Measurements from ENCODE around the gene GPX8.

The GPX8 gene, protein sequence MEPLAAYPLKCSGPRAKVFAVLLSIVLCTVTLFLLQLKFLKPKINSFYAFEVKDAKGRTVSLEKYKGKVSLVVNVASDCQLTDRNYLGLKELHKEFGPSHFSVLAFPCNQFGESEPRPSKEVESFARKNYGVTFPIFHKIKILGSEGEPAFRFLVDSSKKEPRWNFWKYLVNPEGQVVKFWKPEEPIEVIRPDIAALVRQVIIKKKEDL

DNA sequence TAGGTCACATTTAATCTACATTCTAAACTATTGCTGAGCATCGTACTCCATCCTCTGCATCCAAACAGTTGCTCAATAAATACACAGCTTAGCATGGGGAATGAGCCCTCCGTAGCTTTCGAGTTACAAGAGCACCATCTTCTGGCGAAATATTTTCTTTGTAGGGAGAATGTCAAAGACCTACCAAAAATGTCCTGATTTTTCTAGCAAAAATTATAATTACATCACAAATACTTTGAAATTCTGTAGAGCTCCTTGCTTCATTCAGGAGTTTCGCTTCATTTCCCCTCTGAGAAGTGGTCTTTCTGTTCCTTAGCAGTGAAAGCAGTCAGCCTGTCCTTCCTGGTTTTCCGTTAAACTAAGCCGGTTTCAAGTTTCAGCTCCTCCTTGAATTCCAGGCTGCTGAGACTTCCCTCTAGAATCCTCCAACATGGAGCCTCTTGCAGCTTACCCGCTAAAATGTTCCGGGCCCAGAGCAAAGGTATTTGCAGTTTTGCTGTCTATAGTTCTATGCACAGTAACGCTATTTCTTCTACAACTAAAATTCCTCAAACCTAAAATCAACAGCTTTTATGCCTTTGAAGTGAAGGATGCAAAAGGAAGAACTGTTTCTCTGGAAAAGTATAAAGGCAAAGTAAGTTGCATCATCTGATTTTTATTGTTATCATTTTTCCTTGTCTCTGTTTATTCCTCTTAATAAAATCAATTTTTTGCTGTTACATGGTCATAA is at the start of gene GPX8:
Gene GPX8 (plus strand): TSS at position 409 of the 730 bp plus-strand sequence. CDS start 22 bp downstream, at position 431.
- no peak for DNase-seq

DNA sequence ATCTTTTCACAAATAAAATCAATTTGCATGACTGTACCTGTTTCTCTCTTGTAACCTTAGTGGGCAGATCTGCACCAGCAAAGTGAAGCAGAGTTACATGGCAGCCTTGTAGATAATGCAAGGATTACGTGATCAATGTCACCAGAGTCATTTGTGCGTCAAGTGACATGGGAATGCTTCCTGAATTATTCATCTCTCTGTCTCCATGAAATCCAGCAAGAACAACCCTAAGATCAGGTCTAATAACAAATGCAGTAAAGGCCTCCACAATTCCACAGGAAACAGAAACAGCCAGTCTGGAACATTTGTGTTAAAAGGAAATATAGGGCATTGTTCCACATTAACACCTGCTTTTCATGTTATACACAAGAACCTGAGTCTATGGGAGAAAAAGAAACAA is 49.8 kb upstream of the GPX8 start:
- no peak for DNase-seq

DNA sequence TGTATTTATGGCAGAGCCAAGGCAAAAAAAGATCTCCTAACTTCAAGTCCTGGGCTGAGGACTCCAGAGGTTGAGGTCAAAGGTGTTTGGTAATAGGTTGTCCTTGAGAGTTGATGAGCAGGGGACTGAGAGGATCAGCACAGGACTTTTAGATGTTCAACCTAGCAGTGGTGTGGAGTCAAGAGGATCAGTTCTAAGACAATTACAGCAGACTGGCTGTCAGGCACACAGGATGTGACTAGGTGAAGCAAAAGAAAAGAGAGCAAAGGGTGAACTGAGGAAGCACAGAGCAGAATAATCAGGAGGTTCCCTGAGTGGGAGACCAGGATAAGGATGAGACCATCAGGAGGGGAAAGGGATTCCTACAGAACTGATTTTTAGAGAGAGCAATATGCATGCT is 46.6 kb upstream of the GPX8 start:
- no peak for DNase-seq

DNA sequence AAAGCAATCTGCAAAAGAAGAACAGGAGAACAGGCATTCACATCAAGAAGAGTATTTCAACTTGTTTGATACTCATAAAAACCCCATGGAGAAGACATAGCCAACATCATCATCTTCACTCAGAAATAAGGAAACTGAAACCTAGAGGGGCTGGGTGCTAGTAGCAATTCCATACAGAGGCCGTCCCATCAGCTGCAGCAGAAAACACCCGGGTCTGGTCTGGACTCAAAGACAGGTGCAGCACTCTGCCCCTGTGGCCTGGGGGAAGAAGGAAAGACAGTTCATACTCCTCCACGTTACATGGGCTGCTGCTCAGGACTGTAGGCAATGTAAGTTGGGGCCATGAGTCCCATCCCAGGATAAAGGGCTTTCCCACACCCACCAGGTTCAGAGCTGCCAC is 45.9 kb upstream of the GPX8 start:
- DNase-seq = no peak

DNA sequence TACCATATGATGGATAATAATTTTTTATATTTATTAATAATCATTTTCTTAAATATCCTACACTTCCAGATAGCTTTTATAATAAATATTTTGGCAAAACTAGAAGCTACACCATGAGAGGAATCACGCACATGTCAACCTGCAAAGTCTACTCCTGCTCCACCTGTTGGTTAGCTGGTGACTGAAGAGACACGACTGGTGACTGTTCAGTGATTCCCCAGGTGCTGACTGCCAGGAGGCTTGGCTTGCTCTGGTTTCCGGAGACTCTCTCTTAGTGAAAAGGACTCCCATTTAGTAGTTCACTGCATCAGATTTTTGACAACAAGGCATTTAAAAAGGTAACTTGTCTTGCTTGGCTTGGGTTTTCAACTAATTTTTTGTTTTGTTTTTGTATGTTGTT is 36.6 kb upstream of the GPX8 start:
- no peak for DNase-seq

DNA sequence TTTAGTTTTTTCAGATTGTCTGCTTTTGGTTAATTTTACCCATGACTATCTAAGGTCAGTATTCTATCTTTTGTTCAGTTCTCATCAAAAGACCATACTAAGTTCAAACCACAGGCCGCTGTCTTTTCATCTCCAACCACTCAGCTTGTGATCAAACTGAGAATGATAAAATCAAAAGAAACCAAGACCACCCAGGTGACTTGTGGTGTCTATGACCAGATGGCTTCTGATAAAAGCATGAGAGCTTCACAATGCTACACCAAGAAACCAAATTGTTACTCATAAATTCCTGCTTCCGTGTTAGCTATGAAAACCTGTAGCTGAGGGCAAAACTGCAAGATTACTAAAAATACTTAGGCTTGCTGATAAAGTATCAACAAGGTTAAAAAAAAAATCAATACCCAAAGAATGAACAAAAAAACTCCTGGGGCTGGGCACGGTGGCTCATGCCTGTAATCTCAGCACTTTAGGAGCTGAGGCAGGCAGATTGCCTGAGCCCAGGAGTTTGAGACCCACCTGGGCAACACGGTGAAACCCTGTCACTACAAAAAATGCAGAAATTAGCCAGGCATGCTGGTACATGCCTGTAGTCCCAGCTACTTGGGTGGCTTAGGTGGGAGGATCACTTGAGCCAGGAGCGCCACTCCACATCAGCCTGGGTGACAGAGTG is 25.8 kb upstream of the GPX8 start:
- no peak for DNase-seq

DNA sequence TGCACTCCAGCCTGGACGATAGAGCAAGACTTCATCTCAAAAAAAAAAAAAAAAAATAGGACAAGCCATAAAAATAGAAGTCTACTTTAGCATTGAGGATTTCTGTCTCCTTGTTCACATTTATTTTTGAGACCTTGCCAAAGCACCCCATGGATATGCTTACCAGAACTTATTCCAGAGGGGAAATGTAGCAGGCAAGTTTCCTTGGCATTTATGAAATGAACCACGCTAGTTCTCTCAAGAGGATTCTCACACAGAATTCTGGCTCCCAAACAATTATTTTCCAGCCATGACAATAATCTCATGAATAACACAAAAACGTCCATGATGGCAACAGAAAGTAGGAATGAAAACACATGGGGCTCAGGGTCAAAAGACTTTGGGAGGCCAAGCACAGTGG is 23.4 kb upstream of the GPX8 start:
- DNase-seq = no peak

DNA sequence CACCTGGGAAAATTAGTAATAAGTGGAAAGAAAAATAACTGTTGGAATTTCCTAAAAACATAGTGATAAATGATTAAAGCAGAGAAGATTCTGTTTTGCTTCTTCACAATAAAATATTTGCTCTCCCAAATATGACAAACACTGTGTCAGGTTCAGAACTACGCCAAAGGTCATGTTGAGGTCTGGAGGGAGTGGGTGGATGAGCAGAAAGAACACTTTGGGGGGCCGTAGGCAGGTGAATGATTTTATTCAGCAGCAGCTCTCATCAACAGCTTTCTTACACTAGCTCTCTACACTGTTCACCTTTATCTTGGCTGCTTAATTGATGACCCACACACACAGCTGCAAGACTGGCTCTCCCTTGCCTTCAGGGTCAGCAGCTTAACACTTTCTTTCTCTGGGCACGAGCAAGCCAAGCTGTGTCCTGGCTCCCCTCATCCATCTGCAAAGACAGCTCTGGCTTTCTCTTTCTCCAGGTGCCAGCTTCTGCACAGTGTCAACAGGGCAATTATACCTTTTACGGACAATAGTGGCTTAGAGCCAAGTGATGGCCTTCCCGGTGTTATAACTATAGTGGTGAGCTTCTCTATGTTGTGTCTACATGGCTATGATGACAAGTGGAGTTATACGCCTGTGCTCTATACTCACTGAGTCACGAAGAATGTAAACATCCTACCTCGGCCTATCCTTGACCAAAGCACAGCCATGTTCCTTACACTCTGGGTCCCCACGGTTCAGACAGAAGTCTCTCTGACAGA is 18.9 kb upstream of the GPX8 start:
- no peak for DNase-seq

DNA sequence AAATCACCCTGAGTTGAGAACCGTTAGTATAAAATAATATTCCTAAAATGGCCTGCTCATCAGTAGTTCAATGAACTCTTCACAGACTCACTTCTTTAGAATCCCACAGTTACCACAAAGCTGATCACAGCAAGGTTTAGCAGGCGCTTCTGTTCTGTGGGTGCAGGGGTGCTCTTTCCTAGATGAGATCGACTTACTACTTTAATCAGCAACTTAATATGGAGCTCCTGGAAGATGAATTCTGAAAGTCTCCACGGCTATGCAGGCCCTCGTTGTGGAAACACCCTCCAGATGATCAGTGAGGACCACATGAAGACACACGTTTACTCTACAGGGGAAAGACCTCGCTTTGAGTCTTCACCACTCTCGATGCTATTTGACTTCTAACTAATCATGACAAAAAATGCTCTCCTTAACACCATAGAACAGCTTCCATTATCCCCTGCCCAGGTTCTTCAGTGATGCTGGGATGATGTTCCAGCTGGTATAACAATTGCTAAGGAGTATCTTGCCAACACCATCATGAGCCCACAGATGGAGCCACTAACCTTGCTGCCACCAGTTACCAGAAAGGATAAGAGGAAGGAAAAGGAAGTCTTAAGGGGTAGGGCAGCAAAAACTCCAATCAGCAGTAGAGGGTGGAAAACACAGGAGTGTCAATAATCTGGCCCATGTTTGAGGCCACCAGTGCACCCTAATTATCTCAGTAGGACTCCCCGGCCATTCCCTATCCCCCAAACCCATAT is 17.9 kb upstream of the GPX8 start:
- DNase-seq = no peak

DNA sequence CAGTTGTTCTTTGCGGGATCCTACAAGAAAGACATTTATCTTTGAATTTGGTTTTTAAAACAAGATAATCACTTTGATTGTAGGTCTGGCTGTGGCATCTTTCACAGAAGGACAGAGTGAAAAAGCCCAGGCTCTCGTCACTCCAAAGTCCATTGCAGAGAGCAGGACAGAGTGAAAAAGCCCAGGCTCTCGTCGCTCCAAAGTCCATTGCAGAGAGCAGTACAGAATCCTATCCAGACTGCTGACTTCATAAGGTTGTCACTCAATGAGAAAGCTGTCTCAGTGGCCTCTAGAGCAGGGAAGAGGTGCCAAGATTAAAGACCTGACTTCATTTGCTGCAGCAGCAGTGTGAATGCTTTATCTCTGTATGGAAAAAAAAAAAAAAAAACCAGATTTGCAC is 16.3 kb upstream of the GPX8 start:
- DNase-seq = no peak

DNA sequence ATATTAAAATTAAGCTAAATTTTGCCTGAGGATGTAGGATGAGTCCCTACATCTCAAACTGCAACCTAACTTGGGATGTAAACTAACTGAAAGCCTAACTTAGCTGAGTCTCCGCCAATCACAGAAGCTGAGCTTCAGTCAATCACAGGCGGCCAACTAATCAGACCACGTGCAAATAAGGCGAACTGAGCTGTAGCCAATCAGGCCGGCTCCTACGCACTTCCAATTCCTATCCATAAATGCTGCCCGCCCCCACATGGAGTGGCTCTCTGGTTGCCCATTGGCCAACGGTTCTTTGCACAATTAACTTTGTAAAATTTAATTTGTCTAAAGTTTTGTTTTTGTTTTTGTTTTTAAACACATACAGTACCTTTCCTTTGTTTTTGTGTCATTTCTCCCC is 13.9 kb upstream of the GPX8 start:
- DNase-seq = no peak

DNA sequence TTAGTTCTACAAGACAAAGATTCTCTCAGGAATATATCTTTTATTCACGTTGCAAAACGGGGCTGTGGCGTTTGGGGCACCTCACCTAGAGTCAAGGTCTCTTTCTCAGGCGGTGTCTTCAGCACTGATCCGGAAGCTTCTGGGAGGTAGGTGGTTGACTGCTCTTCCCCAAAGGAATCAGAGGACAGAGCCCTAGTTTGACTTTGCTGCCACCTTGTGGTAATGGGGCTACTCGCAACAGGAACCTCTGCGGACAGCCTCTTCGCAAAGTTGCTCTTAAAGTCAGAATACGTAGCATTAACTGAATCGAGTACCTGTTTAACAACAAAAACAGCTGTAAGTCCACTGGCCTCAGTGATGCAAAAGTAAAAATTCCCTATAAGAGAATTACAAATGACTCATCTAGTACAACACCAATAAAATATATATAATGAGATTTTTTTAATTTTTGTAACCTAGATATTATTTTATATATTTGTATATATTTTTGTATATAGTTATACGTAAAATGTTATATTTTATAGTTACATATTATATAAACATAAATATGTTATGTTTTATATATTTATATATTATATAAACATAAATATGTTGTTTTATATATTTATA is 13.3 kb upstream of the GPX8 start:
- peak; percentile 11 for DNase-seq

DNA sequence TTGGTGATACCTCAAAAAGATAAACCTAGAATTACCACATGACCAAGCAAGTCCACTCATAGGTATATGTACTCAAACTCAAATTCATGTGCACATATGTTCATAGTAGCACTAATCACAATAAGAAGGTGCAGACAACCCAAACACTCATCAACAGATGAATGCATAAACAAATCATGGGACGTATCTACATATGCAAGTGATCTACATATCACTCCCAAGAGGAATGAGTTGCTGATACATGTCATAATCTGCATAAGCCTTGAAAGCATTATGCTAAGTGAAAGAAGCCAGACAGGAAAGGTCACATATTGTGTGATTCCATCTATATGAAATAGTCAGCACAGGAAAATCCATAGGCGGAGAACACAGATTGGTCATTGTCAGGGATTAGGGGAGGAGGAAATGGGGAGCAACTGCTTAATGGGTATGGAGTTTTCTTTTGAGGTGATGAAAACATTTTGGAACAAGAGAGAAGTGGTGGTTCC is 10.6 kb upstream of the GPX8 start:
- DNase-seq = no peak

DNA sequence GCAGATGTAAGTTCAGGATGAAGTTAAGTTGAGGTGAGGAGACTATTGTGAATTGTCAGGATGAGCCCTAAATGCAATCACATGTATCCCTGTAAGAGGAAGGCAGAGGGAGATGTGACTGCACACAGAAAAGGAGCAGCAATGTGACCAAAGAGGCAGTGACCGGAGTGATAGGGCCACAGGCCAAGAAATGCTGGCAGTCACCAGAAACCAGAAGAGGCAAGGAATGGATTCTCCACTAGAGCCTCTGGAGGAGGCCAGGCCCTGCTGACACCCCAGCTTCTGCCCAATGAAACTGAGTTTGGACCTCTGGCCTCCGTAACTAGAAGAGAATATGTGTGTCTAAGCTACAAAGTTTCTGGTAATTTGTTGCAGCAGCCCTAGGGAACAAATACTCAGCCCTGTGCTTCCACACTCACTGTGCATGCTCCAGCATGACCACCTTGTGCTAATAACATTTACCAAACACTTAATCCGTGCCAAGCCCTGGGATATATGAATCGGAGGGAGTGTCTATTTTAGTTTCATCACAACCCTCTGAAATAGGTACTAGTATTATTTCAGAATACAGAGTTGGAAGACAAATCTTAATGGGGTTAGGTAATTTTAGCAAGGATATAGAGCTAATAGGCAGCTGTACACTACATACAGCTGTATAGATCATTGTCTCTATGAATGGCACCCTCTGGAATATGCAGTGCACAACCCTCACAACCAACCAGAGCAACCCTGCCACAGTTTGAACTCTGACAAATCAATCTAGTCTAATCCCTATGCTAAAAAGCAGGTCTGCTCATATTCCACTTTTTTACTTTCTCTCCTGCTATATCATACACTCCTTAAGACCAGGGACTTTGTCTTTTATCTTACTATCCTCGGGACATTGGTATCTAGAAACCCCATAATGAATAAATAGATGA is 7.8 kb upstream of the GPX8 start:
- no peak for DNase-seq

DNA sequence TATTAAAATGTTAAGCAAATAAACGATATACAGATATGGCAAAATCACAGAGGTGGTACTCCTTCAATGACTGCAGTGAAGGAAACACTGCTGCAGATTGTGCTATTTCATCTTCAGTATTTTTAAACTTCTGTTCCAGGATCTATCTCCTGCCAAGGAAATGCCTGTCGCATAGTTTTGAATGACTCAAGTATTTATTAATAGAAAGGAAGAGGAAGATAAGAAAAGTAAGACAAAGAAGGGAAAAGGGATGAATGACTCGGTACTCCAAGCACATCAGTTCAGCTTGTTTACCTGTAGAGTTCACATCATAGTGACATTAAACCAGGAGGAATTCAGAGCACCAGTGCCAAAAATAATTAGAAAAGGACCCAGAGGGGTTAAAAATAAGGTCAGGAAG is 5.1 kb upstream of the GPX8 start:
- no peak for DNase-seq

DNA sequence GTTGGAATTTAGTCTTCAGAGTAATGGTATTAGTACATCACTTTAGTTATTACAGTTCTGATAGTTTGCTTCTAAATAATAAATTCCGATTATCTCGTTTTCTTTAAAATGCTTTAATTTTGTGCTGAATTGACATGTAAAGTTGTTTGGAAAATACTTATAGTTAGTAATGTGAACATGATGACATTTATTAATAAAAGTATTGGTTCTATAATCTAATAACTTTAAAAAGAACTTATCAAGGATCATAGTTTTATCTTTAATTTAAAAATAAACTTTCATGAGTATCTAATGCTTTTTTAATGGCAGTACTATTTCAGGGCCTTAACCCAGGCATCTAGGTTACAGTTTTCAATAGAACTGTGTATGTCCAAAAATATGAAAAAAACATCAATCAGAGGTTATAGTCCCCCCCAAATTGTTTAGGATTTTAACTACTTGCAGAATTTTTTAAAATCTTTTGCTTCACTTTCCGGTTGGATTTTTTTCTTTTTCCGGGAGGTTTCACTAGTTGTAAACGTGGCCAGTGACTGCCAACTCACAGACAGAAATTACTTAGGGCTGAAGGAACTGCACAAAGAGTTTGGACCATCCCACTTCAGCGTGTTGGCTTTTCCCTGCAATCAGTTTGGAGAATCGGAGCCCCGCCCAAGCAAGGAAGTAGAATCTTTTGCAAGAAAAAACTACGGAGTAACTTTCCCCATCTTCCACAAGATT is 680 bp downstream of the GPX8 start:
- DNase-seq = no peak

DNA sequence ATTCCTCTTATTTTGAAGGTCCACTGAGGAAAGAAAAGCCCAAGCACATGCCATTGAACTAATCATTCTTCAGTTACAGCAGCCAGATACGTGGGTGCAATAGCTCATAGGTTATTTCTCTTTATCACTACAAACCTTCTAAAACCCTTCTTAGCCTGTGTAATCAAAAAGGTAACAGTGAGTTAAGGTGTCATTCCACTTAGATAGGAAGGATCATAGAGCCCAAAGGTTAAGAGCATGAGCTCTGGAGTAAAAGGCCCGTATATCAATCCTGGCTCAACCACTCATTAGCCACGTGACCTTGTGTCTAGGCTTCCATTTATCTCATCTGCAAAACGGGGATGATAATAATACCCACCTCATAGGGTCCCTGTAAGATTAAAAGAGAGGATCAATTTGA is 2.7 kb downstream of the GPX8 start:
- DNase-seq = no peak

DNA sequence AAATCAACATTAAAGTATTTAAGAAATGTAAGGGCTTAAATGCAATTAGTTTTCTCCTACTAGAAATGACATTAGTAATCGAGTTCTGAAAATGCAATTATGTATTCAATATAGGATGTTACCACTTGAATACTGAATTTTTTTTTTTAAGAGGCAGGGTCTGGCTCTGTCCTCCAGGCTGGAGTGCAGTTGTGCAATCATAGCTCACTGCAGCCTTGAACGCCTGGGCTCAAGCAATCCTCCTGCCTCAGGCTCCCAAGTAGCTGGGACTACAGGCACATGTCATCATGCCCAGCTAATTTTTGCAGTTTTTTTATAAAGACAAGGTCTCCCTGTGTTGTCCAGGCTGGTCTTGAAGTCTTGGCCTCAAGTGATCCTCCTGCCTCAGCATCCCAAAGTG is 11.5 kb downstream of the GPX8 start:
- DNase-seq = no peak

DNA sequence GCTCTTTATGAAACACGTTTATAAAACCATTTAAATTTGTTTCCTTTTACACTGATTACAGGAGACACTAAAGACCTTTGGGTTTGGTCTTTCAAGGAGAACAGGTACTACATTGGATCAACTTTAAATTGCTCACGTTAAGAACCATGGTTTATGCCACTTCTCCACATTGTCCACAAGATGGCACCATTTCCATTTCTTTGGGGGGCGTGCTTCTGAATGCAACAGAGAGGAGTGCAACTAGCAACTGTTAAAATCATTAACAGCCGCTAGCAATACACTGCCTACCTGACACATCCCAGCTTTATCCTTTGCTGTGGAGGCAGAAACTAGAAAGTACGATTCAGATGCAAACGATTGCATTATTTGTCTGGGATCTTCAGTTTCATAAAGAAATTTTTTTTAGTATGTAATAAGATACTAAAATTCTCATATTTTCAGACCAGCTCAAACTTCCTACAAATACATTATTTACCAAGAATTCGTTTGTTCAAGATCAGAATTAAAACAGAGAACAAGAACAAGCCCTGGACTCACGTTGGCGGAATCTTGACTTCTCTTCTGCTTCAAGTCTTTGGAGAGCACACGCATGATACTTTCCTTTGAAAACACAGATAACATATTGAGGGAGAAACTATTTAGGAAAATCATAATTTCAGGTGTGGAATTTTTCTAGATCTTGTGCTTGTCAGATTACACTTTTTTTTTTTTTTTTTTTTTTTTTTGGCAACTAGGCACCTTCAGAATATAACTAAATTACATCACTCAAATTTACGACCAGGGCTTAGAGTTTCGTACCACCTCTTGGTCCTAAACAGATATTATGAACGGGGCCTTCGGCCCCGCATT is 12.3 kb downstream of the GPX8 start:
- DNase-seq = peak; percentile 41

Data from NCI-H1436 treated with DMSO at 0.1 percent for 48 hours (cell line).